Right ventricle myocardium superior (tissue), 1 donor: ENCODE measurements around the gene ATF7IP. TPM values are rescaled to one million over a fixed set of nuclear protein-coding genes. Genes with fewer than 3 reads are reported as not detected.
A peak's percentile ranks its signal among the peaks of the same experiment; 100 is the strongest.

ENCODE experiments used
- ATAC-seq: fragments of 200-7000 bp; cut with Tn5 transposase; one replicate; pipeline ENCODE4 v1.9.1; 2020; ENCODE audit warnings: mild to moderate bottlenecking; ENCODE audit not compliant: poor library complexity
- DNase-seq: peaks from one replicate; pipeline ENCODE4 v3.0.0-alpha.2; 2020
- intact Hi-C: fragments of 100-400 bp; cut with DNase I; formaldehyde crosslinking; loops from one replicate; pipeline ENCODE4 v1.11.2; 2022
- total RNA-seq: library from RNA; stranded (reverse); fragmentation: NEBNext Ultra II Directional; extraction: Animal tissue kit (Norgen Biotek cat#: 25700); gene quantifications from one replicate; pipeline ENCODE4 v1.2.1, GENCODE V29; 2021
- donor health status: DM: no; HTN: yes; CAD: no; lungs with severe emphysema.

The ATF7IP gene
- total RNA-seq, 1 donor from 2014 or later = 52.7 TPM

GRCh38 chr12:14364583-14365271 lies 755 bp upstream of the ATF7IP start:
- ATAC-seq (no peak), DNase-seq (no peak)
- intact Hi-C loops = loop anchor here (5.0 kb wide), 1 partner anchor 107 kb away; no protein-coding TSS in a partner anchor

- intact Hi-C loops = loop anchor here (5.0 kb wide), 1 partner anchor 109 kb away; no protein-coding TSS in a partner anchor
- DNase-seq (no peak), ATAC-seq (peak; percentile 37)
Observed at GRCh38 chr12:14366209-14367039, 942 bp downstream of the ATF7IP start.

- DNase-seq (no peak), ATAC-seq (no peak)
- intact Hi-C loops = loop anchor here (5.0 kb wide), 1 partner anchor 110 kb away; no protein-coding TSS in a partner anchor
Observed at GRCh38 chr12:14367040-14367661, 1.7 kb downstream of the ATF7IP start.

GRCh38 chr12:14369311-14369710 lies 3.8 kb downstream of the ATF7IP start:
- DNase-seq = no peak
- intact Hi-C loops = loop anchor here (5.0 kb wide), 1 partner anchor 112 kb away; no protein-coding TSS in a partner anchor
- ATAC-seq = no peak

- DNase-seq (no peak), ATAC-seq (peak; percentile 15)
- intact Hi-C loops = no loop called here
Observed at GRCh38 chr12:14373217-14373616, 7.7 kb downstream of the ATF7IP start.

GRCh38 chr12:14379508-14379907 lies 14.0 kb downstream of the ATF7IP start:
- intact Hi-C loops = no loop called here

GRCh38 chr12:14384783-14385638 lies 19.5 kb downstream of the ATF7IP start:
- ATAC-seq (peak; percentile 97), DNase-seq (no peak)
- intact Hi-C loops = no loop called here

More at GRCh38 chr12:14379508-14379907, 14.0 kb downstream of the ATF7IP start:
- DNase-seq (no peak), ATAC-seq (no peak)

GRCh38 chr12:14387219-14387871 lies 21.9 kb downstream of the ATF7IP start:
- intact Hi-C loops = no loop called here

GRCh38 chr12:14390449-14390848 lies 25.0 kb downstream of the ATF7IP start:
- intact Hi-C loops = no loop called here
- DNase-seq (no peak), ATAC-seq (no peak)

More at GRCh38 chr12:14387219-14387871, 21.9 kb downstream of the ATF7IP start:
- DNase-seq (no peak), ATAC-seq (no peak)

- intact Hi-C loops = no loop called here
- ATAC-seq (no peak), DNase-seq (no peak)
Observed at GRCh38 chr12:14390870-14391530, 25.5 kb downstream of the ATF7IP start.

GRCh38 chr12:14393751-14394150 lies 28.3 kb downstream of the ATF7IP start:
- intact Hi-C loops = no loop called here
- ATAC-seq = no peak
- DNase-seq = no peak

- DNase-seq (no peak), ATAC-seq (peak; percentile 93)
- intact Hi-C loops = no loop called here
Observed at GRCh38 chr12:14394317-14395073, 29.0 kb downstream of the ATF7IP start.

GRCh38 chr12:14395074-14395778 lies 29.7 kb downstream of the ATF7IP start:
- intact Hi-C loops = no loop called here

GRCh38 chr12:14396071-14396470 lies 30.6 kb downstream of the ATF7IP start:
- intact Hi-C loops = no loop called here
- ATAC-seq (peak; percentile 65), DNase-seq (no peak)

More at GRCh38 chr12:14395074-14395778, 29.7 kb downstream of the ATF7IP start:
- no peak for DNase-seq
- ATAC-seq = peak; percentile 45

GRCh38 chr12:14399871-14400270 lies 34.4 kb downstream of the ATF7IP start:
- ATAC-seq (no peak), DNase-seq (no peak)
- intact Hi-C loops = no loop called here

- ATAC-seq = no peak
- no peak for DNase-seq
- intact Hi-C loops = no loop called here
Observed at GRCh38 chr12:14400599-14400998, 35.1 kb downstream of the ATF7IP start.
